HG03135 (cell line): ENCODE results near the gene ZNF865.

Experiments used
- ATAC-seq: cut with Tn5 transposase; IDR thresholded peaks from one replicate; pipeline ENCODE4 v1.9.1; 2021; ENCODE audit warnings: mild to moderate bottlenecking, moderate library complexity; ENCODE audit not compliant: unreplicated experiment

The ZNF865 gene

DNA sequence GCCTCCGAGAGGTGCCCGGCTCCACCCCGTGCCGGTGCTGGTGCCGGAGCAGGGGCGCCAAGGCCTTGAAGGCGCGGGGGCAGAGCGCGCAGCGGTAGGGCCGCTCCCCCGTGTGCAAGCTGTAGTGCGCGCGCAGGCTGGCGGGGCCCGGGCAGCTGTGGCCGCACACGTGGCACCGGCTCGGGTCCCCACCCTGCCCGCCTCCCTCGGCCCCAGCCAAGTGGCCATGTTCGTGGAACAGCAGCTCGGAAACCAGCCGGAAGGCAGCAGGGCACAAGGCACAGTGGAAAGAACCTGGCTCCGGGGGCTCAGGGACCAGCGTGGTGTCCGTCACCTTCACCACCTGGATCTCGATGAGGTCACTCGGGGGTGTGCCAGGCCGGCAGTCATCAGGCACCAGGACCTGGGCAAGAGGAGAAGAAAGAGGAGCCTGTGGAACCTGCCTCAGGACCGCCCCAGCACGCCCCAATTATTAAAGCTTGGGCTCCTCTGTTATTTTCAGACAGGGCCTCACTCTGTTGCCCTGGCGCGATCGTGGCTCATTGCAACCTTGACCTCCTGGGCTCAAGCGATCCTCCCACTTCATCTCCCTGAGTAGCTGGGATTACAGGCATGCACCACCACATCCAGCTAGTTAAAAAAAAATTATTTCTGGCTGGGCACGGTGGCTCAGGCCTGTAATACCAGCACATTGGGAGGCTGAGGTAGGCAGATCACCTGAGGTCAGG lies 17.0 kb downstream of the ZNF865 start:
- no peak for ATAC-seq

DNA sequence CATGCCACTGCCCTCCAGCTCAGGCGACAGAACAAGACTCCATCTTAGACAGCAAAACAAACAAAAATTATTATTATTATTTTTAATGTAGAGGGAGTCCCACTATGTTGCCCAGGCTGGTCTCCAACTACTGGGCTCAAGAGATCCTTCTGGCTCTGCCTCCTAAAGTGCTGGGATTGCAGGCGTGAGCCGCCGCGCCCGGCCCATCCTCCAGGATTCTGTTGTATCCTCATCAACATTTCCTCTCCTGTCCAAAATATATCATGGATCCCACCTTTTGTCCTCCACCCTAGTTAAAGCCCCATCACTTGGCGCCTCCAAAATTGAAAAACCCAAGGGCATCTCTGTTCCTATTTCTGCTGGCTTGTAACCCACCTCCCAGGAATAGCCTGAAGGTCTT lies 17.7 kb downstream of the ZNF865 start:
- ATAC-seq, result no peak

DNA sequence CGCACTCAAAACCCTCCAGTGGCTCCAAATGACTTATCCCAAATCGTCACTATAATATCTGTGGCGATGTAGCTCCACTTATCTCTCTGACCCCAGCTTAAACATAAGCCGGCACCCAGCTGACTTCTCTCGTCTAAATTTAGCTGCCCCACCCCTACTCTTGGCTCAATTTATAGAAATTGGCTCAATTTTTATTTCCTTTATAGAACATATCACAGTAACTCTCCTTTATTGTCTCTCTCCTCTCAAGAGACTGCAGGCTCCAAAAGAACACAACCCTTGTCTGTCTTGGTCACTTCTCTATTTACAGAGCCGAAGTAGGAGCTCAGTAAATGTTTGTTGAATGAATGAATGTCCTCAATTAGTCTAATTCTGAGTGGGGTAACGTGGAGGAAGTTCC lies 18.1 kb downstream of the ZNF865 start:
- ATAC-seq, result no peak

DNA sequence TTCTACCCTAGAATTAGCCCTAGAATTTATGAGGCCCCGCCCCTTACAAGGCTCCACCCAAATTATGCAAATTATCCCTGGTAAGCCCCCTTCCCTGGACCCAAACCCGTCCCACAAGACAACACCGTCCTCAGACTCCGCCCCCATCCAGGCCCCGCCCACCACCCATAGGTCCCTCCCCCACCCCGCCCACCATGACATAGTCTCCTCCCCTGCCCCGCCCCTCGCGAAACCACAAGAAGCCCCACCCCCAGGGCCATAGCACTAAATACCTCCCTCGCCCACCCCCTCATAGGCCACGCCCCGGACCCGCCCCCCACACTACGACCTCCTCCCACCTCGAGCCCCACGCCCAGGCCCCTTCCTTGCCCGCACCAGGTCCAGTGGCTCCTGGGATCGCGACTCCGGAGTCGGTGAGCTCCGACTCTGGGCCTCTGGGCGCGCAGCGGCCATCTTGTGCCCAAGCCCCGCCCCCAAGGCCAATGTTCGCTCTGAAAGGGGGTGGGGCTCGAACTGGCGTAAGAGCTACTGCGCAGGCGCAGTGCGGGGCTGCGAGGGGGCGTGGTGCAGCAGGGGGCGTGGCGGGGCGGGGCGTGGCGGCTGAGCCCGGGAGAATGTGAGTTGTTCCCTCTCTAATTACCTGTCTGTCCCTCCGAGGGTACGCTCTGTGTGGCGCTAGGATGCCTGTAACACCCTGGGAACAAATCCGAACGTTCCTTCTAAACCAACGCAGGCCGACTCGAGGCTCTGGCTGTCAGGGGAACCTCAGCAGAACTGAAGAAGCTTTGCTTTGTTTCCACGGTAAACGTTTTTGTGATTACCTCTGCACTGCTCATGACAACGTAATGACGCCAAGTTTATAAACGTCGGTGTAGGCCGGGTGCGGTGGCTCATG lies 18.9 kb downstream of the ZNF865 start, which contains the start of gene ZNF784:
Gene ZNF784, minus strand, starts transcription at position 458 of the 895 bp plus-strand sequence. Its CDS starts 5 bp downstream, at position 453.
- ATAC-seq, result no peak

DNA sequence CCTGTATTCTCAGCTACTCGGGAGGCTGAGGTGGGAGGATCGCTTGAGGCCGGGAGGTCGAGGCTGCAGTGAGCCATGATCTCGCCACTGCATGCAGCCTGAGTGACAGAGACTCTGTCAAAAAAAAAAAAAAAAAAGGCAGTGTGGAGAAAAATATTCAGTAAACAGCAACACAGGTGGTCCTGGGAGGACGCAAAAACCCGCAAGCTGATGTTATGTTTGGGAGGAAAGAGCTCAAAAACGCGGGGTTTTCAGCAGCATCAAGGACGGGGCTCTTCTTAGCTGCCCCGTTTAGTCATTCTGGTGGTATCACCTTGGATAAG lies 19.5 kb downstream of the ZNF865 start:
- ATAC-seq, result no peak

DNA sequence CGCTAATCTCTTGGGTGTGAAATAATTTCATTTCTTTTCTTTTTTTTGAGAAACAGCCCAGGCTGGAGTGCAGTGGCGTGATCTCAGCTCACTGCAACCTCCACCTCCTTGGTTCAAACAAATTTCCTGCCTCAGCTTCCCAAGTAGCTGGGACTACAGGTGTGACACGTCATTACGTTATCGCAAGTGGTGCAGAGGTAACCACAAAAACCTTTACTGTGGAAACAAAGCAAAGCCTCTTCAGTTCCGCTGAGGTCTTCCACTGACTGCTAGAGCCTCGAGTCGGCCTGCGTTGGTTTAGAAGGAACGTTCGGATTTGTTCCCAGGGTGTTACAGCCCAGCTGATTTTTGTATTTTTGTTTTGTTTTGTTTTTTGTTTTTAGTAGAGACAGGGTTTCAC lies 20.9 kb downstream of the ZNF865 start:
- ATAC-seq, result no peak

DNA sequence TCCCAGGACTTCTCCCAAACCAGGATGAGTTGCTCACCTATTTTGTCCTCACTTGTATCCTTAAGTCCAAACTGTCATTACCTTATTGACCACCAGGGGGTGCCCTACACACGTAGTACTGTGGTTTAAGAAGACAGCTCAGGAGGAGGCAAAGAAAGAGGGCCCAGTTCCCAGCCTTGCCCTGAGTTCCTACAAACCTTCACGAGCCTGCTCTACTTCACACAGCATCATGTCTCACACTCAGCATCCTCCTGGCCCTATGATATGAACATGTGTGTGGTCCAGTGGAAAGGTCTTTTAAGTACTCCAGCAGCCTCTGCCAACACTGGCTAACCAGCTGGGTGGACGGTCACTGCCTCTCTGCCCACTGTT lies 27.0 kb downstream of the ZNF865 start:
- no peak for ATAC-seq

DNA sequence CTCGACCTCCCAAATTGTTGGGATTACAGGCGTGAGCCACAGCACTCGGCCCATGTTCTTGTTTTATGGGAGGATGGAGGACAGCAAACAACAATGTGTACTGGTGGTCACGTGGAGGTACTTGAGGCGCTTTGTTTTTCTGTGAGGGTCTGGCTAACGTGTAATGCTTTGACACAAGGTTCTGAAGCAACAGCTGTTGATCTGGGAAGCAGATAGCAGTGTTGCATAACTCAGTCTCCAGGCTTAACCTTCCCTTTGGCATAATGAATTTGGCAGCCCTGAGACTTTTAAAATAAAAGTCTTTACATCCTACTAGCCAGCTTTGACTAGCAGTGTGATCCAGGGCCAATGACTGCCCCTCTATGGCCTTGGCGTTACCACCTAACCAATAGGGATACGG lies 28.4 kb downstream of the ZNF865 start:
- no peak for ATAC-seq

DNA sequence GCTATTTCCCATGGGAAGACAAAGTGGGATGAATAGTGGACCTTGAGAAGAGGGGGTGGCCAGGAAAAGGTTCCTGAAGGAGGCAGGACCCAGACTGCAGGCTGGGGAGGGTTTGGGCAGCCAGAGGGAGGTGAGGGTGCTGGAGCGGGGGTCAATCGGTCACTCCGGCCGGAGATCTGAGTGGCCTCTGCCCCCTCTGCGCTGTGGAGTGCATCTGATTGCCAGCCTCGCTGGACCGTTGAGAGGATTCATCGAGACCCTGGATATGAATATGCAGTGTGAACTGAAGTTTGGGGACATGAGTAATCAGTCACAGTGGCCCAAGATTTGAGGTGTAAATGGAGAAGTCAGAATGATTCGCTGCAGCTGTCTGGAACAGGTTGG lies 29.9 kb downstream of the ZNF865 start:
- ATAC-seq, result no peak

DNA sequence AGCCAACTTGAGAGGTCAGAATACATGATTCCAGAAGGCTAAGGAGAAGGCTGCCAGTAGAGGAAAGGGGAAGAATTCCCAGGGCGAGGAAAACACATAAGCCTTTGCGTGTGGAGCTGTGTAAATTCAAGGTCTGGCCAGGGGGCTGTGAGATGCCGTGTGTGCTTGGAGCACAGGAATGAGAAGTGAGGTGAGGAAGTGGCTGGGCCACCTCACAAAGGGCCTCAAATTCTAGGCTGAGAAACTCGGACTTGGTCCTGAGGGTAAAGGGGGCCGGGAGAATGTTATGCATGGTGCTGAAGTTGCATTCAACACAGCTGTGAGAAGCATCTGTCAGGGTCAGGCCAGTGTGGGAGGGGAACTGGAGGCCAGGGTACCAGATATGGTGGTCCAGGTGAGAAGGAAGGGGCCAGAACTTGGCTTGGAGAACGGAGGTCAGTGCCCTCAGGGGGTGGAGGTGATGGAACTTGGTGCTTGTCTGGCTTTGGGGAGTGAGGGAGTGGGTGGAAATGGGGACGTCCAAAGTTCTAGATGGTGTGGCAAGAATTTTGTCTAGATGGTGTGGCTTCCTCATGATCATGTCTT lies 30.5 kb downstream of the ZNF865 start:
- no peak for ATAC-seq

DNA sequence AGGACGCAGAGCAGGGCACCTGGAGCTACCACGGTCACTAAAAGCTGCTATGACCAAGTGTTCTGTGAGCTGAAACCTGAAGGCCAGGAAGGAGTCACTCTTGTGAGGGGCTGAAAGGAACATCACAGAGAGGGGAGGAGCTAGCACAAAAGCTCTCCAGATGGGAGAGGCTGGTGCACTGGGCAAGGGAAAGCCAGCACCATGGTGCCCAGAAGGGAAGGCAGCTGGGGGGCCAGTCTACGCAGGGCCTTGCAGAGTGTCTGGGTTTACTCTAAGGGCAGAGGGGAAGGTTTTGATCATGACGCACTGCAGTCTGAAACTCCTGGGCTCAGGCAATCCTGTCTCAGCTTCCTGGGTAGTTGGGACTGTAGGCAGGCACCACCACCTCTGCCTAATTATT lies 31.3 kb downstream of the ZNF865 start:
- no peak for ATAC-seq

DNA sequence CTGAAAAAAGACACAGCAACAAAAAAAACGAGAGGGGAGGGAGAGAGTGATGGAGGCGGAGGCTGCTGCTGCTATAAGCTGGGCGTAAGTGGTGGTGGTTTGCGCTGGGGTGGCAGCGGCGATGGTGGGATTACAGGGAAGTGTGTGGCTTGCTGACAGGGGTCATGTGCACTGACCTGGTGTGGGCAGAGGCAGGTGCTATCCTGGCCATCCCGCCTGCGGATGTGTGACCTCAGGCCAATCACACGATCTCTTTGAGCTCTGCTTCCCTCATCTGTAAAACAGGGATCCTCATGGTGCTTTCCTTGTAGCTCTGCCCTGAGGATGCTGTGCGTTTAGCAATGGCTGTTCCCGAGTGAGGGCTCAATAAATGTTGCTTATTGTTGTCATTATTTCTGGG lies 32.1 kb downstream of the ZNF865 start:
- no peak for ATAC-seq

DNA sequence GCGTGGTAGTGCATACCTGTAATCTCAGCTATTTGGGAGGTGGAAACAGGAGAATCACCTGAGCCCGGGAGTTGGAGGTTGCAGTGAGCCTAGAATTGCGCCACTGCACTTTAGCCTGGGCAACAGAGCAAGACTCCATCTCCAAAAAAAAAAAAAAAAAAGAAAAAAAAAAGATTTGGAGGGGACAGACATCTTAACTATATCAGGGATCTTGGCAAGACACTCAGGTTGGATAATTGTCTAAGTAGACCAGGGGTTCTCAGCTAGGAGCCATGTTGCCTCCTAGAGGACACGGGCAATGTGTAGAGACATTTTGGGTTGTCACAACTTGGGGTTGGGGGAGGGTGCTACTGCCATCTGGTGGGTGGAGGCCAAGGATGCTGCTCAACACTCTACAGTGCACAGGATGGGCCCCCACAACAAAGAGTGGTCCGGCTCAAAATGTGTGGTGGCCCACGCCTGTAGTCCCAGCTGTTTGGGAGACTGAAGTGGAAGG lies 33.5 kb downstream of the ZNF865 start:
- no peak for ATAC-seq

DNA sequence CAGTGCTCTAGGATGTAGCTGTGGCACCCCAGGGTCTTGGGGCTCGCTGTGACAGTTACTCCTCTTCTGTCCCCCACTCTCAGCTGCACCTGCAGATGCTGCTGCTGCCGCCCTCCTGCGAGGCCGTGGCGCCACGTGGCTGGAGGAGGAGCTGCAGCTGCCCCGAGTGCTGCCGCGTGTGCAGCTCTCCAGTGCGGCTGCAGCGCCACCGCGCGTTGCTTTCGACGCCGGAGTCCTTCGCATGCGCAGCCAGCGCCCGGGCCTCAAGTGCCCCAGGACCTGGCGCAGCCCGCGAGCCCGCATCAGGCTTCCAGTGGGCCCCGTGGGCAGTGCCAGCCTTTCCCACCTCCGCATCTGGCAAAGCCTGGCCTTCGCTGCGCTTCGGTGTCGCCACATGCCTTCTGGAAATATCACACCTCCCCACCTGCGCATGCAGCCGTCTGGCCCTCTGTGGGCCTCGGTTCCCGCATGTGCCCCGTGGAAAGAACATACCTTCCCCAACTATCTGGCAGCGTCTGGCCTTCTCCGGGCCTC lies 34.7 kb downstream of the ZNF865 start:
- no peak for ATAC-seq

DNA sequence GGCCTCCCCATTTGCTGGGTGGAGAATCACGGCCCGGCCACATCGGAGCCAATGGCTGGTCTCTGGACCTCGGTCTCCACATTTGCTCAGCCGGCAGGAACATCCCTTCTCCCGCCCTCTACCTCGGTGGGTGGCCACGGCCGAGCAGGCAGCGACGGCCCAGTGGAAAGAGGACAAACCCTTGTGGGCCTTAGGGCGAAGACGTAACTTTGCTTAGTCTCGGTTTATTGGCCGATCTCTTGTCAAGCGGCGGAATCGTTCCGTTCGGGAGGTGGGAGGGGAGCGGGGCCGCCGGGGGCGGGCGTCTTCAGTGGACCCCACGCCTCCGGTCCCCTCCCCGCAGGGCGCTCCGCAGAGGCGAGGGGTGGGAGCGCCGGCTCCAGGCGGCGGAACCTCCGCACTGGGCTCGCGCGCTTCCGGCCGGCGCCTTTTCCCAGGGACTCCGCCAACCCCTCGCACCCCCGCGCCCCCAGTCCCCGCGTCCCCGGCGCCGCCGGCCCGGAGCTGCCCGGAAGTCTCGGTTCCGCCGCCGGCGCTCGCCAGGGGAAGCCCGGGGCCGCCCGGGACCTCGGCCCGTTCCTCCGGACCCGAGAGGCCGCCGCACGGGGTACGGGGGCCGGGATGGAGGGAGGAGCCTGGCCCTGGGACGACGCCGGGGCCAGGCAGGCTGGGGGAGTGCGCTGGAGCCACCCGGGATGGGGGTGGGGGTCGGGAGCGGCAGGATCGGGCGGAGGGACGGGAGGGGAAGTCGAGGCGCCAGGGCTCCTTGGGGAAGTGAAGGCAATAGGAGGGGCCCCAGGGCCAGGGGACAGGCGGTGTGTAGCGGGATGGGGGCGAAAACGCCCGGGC lies 35.4 kb downstream of the ZNF865 start, which contains the start of gene ZNF580:
Gene ZNF580, plus strand, starts transcription at position 426 of the 849 bp plus-strand sequence. CDS start 1,507 bp downstream, outside the sequence.
- ATAC-seq, result no peak

DNA sequence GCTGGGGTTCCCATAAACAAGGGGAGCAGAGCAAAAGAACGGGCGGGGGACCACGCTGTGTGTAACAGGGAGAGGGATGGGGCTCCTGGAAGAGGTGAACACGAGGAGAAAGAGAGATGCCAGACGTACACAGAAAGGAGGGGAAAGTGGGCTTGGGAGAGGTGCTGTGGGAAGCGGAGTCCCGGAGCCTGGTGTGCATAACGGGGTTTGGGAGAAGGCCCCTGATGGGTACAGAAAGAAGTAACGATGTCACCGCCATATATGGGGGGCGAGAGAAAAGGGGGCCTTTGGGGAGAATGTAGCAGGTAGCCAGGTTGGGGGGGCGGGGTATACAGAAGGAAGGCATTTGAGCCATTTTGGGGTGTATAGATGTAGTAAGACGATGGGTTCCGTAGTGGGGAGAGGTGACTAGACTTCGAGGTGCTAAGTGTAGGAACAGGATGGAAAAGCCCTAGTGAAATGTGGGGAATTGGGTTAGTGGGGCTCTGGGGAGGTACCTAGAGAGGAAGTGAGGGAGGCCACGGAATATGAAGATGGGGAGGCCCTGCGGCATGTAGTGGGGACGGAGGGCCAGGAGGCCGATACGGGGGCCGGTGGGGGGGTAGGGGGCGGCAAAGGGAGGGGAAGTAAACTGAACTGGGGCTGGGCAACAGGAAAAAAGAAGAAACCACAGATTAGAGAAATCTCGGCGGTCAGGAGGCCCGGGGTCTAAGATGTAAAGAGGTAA lies 36.1 kb downstream of the ZNF865 start:
- no peak for ATAC-seq

DNA sequence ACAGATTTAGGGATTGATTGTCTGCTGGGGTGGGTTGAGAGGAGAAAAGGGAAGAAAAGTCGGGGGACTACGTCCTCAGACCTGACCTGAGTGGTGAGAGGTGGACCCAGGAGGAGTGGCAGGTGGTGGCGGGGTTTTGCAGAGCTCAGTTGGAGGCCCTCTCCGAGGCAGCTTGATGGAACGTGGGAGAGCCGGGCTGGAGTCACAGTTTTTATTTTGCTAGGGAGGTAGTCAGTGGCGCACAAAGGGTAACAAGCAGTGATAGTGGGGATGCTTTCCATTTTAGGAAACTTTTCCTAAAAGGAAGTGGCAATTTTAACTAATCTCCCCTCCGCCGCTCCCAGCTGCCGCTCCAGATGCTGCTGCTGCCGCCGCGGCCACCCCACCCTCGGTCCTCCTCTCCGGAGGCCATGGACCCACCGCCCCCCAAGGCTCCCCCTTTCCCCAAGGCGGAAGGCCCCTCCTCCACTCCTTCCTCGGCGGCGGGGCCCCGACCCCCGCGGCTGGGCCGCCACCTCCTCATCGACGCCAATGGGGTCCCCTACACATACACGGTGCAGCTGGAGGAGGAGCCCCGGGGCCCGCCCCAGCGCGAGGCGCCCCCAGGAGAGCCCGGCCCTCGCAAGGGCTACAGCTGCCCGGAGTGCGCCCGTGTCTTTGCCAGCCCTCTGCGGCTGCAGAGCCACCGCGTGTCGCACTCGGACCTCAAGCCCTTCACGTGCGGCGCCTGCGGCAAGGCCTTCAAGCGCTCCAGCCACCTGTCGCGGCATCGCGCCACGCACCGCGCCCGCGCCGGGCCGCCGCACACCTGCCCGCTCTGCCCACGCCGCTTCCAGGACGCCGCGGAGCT lies 36.9 kb downstream of the ZNF865 start:
- no peak for ATAC-seq

DNA sequence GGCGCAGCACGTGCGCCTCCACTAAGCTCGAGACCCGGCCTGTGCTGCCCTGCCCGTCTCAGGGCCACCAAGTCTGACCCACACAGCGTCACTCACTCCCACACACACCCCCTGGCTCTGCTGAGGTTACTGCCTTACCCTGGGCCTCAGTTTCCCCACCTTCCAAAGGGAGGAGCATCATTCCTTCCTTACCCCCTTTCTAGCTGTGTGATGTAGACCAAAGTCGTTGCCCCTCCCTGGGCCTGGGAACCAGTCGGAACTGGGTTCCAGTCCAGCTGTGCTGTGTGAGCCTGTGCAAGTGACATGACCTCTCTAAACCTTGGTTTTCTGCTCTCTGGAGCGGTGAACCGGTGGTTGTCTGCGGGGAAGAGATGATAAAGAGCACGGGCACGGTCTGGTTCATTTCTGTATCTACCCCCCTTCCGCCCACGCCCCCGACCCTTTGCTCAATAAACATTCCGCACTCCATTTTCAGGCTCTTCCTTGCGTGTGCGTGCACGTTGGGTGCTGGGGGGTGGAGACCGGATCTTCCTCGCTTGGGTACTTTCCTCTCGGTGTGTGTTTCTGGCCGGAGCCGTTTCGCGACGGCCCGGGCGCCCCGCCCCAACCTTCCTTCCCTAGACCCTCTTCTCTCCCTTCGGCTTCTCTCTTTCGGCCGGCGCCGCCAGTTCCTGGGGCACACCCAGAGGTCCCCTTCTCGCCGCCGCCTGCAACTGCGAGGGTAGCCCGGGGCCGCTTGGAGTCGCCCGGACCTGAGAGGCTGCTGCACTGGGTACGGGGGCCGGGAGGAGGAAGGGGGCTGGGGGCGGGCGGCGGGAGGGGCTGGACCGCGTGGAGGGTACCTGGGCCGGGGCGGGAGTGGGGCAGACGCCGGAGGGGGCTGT lies 37.8 kb downstream of the ZNF865 start, which contains the start of gene ZNF581:
Gene ZNF581, plus strand, starts transcription at position 647 of the 884 bp plus-strand sequence. CDS start 923 bp downstream, outside the sequence.
- ATAC-seq, result peak; percentile 36
